ENCODE results near the gene SERTAD2.

DNA sequence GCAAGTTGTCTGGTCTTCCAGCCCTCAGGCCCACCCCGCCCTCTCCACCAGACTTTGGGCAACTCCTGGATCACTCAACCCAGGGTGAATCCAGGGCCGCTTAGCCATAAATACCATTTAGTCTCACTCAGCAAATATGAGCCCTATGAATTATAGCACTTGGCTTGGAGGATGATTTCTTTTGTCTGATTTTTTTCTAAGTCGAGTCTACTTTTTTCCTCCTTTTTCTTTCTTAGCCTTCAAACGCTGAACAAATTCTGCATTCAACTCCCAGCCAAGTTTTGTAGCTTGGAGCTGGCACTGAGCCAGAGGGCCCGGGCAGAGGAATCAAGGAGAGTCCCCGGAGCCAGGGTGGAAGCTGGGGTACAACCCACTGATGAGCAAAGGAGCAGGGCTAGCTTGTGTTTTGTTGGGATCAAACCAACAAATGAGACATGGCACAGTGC is 48.7 kb downstream of the SERTAD2 start:
- TF ChIP-seq, protein P1, sequence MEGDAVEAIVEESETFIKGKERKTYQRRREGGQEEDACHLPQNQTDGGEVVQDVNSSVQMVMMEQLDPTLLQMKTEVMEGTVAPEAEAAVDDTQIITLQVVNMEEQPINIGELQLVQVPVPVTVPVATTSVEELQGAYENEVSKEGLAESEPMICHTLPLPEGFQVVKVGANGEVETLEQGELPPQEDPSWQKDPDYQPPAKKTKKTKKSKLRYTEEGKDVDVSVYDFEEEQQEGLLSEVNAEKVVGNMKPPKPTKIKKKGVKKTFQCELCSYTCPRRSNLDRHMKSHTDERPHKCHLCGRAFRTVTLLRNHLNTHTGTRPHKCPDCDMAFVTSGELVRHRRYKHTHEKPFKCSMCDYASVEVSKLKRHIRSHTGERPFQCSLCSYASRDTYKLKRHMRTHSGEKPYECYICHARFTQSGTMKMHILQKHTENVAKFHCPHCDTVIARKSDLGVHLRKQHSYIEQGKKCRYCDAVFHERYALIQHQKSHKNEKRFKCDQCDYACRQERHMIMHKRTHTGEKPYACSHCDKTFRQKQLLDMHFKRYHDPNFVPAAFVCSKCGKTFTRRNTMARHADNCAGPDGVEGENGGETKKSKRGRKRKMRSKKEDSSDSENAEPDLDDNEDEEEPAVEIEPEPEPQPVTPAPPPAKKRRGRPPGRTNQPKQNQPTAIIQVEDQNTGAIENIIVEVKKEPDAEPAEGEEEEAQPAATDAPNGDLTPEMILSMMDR (IDR thresholded peaks at IDR 0.05), result no peak
- TF ChIP-seq POLR2A (IDR thresholded peaks at IDR 0.05), result no peak

Measured in body of pancreas (tissue), 4 donors.